ENCODE data around the gene ADARB1.

ADARB1 gene

GRCh38 chr21:45095505-45095904, 21.1 kb downstream of the ADARB1 start:
- no peak for DNase-seq (ENCODE audit: low spot score)

DNA sequence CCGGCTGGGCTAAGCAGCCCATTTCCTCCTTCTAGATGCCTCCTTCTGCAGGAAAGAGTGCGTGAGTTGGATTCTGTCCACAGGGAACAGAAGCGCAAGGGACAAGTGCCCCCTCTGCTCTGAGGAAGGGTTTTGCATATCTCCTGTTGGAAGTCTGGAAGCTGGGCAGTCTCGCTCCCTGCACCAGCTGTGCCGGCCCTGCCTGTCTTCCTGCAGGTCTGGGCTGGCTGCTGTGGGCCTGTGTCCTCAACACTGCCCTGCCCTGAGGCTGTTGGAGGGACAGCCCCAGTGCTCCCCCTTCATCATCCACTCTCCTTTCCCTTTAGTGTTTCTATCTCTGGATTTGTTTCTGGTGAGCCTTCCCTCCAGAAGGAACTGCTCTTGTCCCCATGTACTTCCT, 21.8 kb downstream of the ADARB1 start:
- no peak for DNase-seq (ENCODE audit: low spot score)

GRCh38 chr21:45097827-45098387, 23.5 kb downstream of the ADARB1 start:
- no peak for DNase-seq (ENCODE audit: low spot score)

GRCh38 chr21:45098867-45099266, 24.5 kb downstream of the ADARB1 start:
- DNase-seq (ENCODE audit: low spot score) = no peak

- no peak for DNase-seq (ENCODE audit: low spot score)
Measured at GRCh38 chr21:45099571-45099970, 25.2 kb downstream of the ADARB1 start.

DNA sequence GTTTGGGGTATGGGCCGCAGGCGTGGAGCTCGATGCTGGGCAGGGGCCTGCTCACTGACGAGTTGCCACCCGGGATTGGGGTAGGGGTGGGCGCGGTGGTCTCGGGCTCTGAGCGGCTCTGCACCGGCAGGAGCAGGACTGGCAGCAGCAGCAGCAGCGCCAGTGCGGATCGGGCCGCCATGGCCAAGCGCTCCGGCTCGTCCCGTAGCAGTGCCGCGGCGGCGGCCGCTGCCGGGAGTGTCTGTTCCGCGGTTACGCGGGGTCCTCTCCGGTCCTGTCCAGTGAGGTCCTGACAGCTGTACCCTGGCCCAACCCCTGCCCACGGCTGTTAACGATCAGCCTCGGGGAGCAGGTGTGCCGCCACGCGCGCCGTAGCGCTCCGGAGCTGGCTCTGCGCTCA, 26.5 kb downstream of the ADARB1 start:
- no peak for DNase-seq (ENCODE audit: low spot score)

DNA sequence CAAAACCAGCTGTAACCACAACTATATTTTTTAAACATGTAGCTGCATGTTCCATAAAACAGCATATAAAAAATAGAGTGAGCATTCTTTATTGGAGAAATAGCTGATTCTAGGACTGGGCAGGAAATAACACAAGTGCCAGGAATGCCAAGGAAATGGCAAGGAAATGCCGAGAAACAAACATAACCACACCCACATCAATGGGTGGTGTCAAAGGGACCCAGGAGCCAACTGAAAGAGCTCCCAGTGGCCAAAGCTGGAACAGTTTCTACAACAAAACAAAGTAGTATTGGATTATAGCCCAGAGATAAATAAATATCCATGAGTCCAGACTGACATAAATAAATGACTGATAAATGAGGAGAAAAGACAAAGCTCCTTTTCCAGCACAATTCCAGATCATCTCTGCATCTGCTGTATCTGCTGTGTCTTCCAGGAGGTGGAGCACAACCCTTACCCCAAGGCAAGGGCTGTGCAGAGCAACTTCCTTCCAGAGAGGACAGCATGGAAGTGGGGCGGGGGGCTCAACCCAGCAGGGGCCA, 28.1 kb downstream of the ADARB1 start:
- DNase-seq (ENCODE audit: low spot score) = peak; percentile 84

DNA sequence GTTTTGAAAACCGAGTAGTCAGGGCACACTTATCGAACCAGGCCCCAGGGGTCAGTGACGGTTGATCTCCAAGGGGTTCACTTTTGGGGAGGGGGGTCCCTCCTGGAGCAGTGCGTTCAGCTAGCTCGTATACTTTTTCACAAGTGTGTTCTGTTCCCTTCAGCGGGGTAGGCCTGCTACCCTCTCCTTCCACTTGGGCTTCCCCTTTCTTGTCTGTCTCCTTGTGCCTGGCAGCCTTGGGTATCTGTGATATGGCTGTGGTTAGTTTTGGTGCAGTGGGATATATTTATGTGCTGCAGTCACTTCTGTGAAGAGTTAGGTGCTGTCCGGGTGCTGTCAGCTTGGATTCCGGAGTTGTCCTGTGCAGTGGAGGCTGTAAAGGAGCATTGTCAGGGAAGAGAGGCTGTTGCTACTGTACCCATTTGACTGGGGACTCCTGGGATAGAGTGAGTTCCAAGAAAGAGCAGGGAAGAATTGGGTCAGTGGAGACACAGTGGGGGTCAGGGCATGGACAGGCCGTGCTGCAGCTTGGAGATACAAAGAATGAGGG, 29.7 kb downstream of the ADARB1 start:
- DNase-seq (ENCODE audit: low spot score) = no peak

- no peak for DNase-seq (ENCODE audit: low spot score)
Measured at GRCh38 chr21:45104560-45104959, 30.2 kb downstream of the ADARB1 start.

GRCh38 chr21:45105906-45106485, 31.6 kb downstream of the ADARB1 start:
- no peak for DNase-seq (ENCODE audit: low spot score)

DNA sequence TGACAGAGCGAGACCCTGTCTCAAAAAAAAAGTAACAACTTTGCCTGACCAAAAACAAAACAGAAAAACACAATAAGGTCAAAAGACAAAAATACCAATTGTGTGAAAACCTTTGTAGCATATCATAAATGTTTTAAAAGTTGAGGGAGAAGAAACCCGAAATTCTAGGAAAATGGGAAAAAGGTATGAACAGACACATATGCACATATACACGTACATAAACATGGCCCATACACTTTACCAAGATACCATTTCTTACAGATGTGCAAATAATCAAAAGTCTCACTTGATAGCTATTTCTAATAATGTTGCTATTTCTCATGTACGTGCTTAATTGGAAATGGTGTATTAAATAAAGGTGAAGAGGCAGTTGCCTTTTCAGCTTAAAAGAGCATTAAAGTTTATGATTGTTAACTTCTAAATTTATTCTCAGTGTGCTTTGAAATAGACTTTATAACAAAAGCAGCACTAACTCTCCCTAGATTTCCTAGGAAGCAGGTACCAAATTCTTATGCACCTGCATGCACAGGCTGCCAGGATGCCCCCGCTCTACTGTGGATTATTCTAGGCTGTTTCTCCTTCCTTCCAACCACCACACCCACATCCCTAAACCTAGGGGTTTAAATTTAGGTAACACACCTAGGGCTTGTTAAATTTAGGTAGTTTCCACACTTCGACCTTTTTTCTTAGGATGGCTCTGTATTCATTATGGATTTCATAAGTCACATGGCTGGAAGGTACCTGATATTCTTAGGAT, 33.8 kb downstream of the ADARB1 start:
- no peak for DNase-seq (ENCODE audit: low spot score)

GRCh38 chr21:45108808-45109781, 34.7 kb downstream of the ADARB1 start:
- DNase-seq (ENCODE audit: low spot score) = no peak

DNA sequence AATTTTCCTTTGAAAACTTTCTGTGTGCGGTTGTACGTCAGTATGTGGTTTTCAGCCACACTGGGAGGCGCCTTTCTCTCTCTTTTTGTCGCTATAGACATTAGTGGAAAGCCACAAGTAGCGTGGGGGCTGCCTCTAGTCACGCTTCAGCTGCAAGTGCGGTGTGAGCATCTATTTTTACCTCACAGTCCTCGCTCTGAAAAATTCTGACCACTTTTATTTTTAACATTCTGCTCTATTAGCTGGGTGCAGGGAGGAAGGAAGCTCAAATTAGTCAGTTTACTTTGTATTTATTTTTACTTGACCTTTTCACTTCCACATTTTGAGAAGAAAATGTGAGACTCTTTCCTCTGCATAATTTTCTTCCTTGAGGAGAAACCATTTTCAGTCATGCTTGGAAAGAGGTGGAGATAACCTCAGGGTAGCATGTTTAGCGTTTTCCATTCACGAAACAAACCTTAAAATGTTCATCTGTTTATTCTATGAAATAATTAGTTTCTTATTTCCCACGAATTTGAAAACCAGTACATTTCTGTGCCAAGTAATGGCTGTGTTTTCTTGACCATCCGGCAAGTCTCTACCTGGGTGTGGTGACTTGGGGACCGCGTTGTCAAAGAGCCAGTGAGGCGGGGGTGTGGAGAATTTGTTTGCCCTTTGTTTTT, 35.6 kb downstream of the ADARB1 start:
- DNase-seq (ENCODE audit: low spot score) = no peak

DNA sequence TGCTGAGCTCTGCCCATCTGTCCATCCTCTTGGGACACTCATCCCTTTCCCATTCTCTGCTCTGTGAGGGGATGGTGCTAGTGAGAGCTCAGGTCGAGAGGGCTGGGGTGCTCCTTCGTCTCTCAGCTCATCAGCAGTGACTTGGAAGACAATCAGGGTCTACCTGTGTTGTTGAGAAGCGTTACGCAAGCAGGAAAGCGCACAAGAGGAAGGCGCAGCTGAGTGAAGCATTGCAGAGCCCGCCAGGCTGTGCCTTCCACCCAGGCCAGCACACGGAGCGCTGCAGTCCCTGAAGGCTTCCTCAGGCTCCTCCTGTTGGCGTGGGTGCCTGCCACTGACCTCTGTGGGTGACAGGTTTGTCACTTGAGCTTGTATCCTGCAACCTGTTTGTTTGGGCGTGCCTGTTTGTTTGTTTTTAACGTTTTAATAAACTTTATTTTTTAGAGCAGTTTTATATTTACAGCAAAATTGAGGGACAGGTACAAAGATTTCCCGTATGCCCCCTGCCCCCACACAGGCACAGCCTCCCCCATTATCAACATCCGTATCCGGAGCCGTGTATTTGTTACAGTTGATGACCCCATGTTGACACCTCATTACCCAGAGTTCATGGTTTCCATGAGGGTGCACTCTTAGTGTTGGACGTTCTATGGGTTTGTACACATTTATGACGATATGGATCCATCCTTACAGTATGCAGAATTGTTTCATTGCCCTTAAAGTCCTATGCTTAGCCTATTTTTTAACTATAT, 36.7 kb downstream of the ADARB1 start:
- DNase-seq (ENCODE audit: low spot score) = no peak

- no peak for DNase-seq (ENCODE audit: low spot score)
Measured at GRCh38 chr21:45111703-45112102, 37.3 kb downstream of the ADARB1 start.

DNA sequence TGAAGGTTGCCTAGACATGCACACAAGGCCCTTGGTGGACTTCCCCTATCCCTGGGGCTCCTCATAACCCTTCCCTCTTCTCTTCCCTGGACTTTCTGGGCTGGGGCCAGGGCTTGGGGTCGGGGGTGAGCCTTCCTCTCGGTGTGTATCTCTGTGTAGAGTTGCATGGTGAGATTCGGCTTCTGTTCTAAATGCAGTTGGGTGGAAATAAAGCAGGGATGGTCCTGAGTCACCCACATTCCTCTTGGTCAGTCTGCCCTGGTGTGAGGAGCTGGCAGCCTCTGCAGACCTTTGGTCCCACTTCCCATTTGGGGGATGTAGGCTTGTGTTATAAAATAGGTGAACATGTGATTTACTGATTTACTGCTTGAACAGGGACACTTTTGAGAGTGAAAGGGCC, 38.0 kb downstream of the ADARB1 start:
- DNase-seq (ENCODE audit: low spot score) = peak; percentile 61

- DNase-seq (ENCODE audit: low spot score) = no peak
Measured at GRCh38 chr21:45113543-45113942, 39.2 kb downstream of the ADARB1 start.

- no peak for DNase-seq (ENCODE audit: low spot score)
Measured at GRCh38 chr21:45114072-45114471, 39.7 kb downstream of the ADARB1 start.

DNA sequence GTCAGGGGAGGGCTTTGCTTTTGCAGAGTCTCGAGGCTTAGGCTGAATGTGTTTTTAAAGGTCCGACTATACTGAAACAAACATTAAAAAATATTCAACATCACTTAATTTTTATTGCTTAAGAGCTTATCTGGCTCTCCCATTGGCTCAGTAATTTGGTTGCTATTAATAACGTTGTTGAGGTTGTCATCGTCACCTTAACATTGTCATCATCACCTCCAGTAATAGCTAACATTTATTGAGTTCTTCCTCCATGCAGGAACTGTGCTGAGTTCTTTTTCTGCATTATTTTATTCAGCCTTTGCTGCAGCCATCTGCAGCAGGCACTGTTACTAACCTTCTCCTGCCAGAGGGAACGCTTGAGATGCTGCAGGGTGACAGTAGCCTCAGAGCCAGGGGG, 40.1 kb downstream of the ADARB1 start:
- DNase-seq (ENCODE audit: low spot score) = no peak

GRCh38 chr21:45115141-45115540, 40.8 kb downstream of the ADARB1 start:
- no peak for DNase-seq (ENCODE audit: low spot score)

- no peak for DNase-seq (ENCODE audit: low spot score)
Measured at GRCh38 chr21:45116066-45116465, 41.7 kb downstream of the ADARB1 start.

Data from AG08395 (cell line).